AG04449 (cell line): ENCODE results near the gene PLCH2.

Experiments
- CTCF ChIA-PET: fragments of 350-600 bp; formaldehyde crosslinking; extraction: SDS; loops from one replicate; lab custom pipeline; 2021; ENCODE audit warnings: antibody characterized with exemption; lab: Yijun Ruan, JAX
- POLR2A ChIA-PET: fragments of 400-600, 350-600 bp; formaldehyde crosslinking; extraction: SDS; loops from one replicate; lab custom pipeline; 2020; ENCODE audit warnings: antibody characterized with exemption, inconsistent platforms; lab: Yijun Ruan, JAX
- DNase-seq: peaks from one replicate; pipeline ENCODE4 v3.0.0-alpha.2; 2010; ENCODE audit warnings: low read depth, low spot score
- H3K4me3 ChIP-seq: 2 replicates; pipeline ENCODE4 v1.5.1; 2011; ENCODE audit warnings: low read depth, mild to moderate bottlenecking, control low read depth, low read length
- CTCF ChIP-seq: IDR thresholded peaks from one replicate; pipeline ENCODE4 v1.5.1; 2011; ENCODE audit warnings: mild to moderate bottlenecking, moderate library complexity, low read length, control low read depth, inconsistent platforms; ENCODE audit not compliant: insufficient read depth; ENCODE audit errors: missing control alignments

PLCH2 gene

GRCh38 chr1:2471587-2472001 is 4.5 kb upstream of the PLCH2 start:
- CTCF ChIA-PET: no interaction called here
- no peak for DNase-seq
- no peak for TF ChIP-seq CTCF
- POLR2A ChIA-PET: no interaction called here
- no peak overlapping the region for H3K4me3 ChIP-seq

GRCh38 chr1:2472109-2472508 is 4.0 kb upstream of the PLCH2 start:
- no peak for TF ChIP-seq CTCF
- ChIA-PET POLR2A (no interaction called here), CTCF (no interaction called here)
- no peak overlapping the region for H3K4me3 ChIP-seq
- DNase-seq: no peak

- ChIA-PET CTCF (no interaction called here), POLR2A (no interaction called here)
- H3K4me3 ChIP-seq: no peak overlapping the region
- no peak for DNase-seq
- TF ChIP-seq CTCF: no peak
These were observed 3.4 kb upstream of the PLCH2 start for GRCh38 chr1:2472561-2473177.

- no peak for TF ChIP-seq CTCF
- ChIA-PET POLR2A (no interaction called here), CTCF (no interaction called here)
- DNase-seq: no peak
- H3K4me3 ChIP-seq: no peak overlapping the region
These were observed 2.9 kb upstream of the PLCH2 start for GRCh38 chr1:2473198-2473597.

- ChIA-PET POLR2A (no interaction called here), CTCF (no interaction called here)
- no peak overlapping the region for H3K4me3 ChIP-seq
- no peak for TF ChIP-seq CTCF
- no peak for DNase-seq
These were observed 1.8 kb upstream of the PLCH2 start for GRCh38 chr1:2474104-2474844.

- ChIA-PET CTCF (no interaction called here), POLR2A (no interaction called here)
- no peak for DNase-seq
- H3K4me3 ChIP-seq: no peak overlapping the region
- no peak for TF ChIP-seq CTCF
These were observed 1.1 kb upstream of the PLCH2 start for GRCh38 chr1:2474933-2475371.
